HG02763 (cell line): ENCODE measurements around the gene NPPA.

Experiments
- ATAC-seq: cut with Tn5 transposase; IDR thresholded peaks from one replicate; pipeline ENCODE4 v1.9.1; 2021; ENCODE audit warnings: mild to moderate bottlenecking, moderate library complexity; ENCODE audit not compliant: unreplicated experiment

The NPPA gene

GRCh38 chr1:11874624-11875023, 27.0 kb upstream of the NPPA start:
- no peak for ATAC-seq

DNA sequence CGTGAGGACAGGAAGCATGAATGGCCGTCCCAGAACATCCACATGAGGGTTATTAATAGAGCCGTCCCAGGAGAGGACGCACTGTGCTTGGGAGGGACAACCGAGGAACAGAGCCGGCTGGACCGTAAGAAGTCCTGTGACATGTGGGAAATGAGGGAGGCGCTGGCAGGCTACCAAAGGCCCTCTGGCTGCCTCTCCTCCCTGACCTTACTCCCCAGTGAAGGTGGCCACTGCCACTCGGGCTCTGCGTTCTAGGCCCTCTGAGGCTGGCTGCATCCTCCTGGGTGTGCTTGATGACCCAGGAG, 26.6 kb upstream of the NPPA start:
- ATAC-seq: no peak

DNA sequence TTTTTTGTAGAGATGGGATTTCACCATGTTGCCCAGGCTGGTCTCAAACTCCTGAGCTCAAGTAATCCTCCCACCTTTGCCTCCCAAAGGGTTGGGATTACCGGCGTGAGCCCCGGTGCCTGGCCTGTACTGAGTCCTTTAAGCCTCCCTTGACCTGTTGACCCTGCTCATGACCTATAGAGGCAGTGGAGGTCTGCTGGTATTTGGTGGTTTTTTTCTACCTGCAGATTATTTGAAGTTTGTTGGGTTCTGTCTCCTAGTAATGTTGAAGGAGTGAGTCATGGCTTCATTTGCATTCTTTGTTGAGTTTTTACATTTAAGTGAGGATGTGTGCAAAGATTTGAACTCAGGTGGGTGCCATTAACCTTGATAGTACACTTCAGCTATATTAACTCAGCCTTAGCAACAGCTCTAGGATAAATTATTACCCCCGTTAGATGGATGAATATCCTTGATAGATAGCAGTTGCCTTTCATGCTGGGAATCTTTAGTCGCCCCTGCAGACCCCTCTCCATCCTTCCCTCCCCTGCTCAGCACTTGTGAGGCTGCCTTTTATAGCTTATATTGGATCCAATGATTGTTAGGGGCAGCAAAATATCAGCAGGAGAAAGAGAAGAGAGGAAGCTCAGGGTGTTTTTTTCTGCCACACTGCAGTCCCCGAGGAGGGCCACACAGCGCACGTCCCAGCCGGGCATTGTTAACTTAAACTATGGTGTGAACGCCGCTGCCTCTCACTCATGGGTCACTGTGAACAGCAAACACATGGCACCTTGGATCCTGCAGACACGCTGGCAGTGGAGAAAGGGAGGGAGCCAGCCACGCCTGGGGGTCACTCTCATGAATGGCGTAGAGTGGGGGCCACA, 26.0 kb upstream of the NPPA start:
- no peak for ATAC-seq

DNA sequence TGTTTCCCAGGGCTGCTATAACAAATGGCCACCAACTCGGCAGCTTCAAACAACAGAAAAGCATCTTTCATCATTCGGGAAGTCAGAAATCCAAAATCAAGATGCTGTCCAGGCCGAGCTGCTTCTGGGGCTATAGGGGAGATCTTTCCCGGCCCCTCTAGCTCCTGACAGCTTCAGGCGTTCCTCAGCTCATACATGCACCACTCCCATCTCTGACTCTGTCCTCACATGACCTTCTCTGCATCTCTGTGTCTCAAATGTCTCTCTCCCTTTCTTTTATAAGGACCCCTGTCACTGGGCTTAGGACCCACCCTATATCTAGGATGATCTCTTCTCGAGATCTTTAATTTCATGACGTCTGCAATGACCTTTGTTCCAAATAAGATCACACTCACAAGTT, 25.0 kb upstream of the NPPA start:
- no peak for ATAC-seq

GRCh38 chr1:11869650-11870207, 22.1 kb upstream of the NPPA start:
- no peak for ATAC-seq

GRCh38 chr1:11869104-11869503, 21.5 kb upstream of the NPPA start:
- ATAC-seq: no peak

GRCh38 chr1:11868331-11868980, 20.9 kb upstream of the NPPA start:
- ATAC-seq: no peak

- ATAC-seq: no peak
These were observed 15.3 kb upstream of the NPPA start for GRCh38 chr1:11862890-11863289.

GRCh38 chr1:11860587-11860986, 13.0 kb upstream of the NPPA start:
- ATAC-seq: no peak

- ATAC-seq: no peak
These were observed 12.5 kb upstream of the NPPA start for GRCh38 chr1:11860083-11860482.

GRCh38 chr1:11858968-11859871, 11.6 kb upstream of the NPPA start:
- ATAC-seq: no peak

DNA sequence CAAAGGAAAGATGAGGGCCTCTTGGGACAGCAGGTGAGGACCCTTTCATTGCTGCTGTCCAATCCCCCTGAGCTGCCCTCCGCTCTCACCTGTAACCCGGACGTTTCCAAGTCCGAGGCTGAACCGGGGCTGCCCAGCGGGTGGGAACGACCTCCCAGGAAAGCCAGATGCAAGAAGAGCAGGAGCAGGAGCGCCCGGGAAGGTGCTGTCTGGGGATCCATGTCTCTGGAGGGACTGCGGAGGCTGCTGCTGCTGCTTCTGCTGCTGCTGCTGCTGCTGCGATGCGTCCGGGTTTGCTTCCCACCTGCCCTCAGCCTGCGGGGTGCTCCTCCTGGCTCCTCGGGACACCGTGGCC, 11.0 kb upstream of the NPPA start, which contains the start of gene NPPB:
TSS of gene NPPB (minus strand) at position 333 of the 355 bp plus-strand sequence. CDS start at position 221, 112 bp downstream.
- no peak for ATAC-seq

GRCh38 chr1:11858158-11858557, 10.6 kb upstream of the NPPA start:
- no peak for ATAC-seq

GRCh38 chr1:11857164-11857851, 9.7 kb upstream of the NPPA start:
- ATAC-seq: no peak

GRCh38 chr1:11856698-11857097, 9.1 kb upstream of the NPPA start:
- ATAC-seq: no peak

DNA sequence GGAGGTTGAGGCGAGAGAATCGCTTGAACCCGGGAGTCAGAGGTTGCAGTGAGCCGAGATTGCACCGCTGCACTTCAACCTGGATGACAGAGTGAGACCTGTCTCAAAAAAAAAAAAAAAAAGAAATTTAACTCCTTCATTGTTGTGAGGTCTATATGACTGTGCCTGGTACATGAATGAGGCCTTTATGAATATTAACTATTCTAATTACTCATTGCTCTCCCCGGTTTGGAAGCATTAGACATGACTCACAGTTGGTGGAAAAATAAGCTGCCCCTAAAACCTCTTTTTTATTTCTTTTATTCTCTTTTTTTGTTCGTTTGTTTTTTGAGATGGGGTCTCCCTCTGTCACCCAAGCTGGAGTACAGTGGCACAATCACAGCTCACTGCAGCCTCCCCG, 7.8 kb upstream of the NPPA start:
- ATAC-seq: no peak

DNA sequence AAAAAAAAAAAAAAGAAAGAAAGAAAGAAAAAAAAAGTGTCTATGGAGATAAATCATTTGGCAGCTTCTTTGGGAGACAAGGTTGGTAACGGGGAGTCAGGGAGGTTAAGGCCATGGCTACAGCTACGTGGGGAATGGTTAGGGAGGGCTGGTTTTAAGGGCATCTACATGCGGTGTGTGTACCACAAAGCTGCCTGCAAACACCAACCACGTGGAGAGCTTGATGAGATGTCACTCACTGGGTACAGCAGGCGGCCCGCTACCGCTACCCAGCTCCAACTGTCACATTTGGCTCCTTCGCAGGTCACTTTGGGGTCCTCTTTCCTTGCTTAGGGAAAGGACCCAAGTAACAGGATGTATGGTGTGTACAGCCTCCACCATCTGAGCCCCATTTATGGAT, 6.9 kb upstream of the NPPA start:
- no peak for ATAC-seq

- no peak for ATAC-seq
These were observed 3.6 kb upstream of the NPPA start for GRCh38 chr1:11851180-11851579.

- ATAC-seq: no peak
These were observed 2.6 kb upstream of the NPPA start for GRCh38 chr1:11850156-11850555.

DNA sequence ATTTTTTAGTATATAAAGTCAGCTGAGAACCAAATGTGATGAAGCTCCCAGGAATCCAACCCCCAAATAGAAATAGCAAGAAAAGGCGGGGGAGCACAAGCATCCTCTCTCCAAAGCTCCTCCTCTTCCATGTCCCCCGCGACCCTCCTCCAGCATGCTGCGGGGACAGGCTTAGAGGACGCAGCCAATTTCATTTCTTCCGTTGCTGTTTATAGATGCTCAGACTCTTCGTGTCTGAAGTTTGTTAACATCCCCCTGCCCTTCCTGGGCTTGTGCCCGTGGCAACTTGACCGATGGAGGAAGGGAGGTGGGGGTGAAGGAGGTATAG, 754 bp upstream of the NPPA start:
- no peak for ATAC-seq
